ENCODE measurements around the gene PKP2. TPM values are rescaled to one million over a fixed set of nuclear protein-coding genes. Genes with fewer than 3 reads are reported as not detected.

PKP2 gene
- total and polyA plus RNA-seq, 2 of the 13 experiments (the other 11 are each of a cell fraction or from before 2014, with no cell fraction given): 15.1 to 25.3 TPM

DNA sequence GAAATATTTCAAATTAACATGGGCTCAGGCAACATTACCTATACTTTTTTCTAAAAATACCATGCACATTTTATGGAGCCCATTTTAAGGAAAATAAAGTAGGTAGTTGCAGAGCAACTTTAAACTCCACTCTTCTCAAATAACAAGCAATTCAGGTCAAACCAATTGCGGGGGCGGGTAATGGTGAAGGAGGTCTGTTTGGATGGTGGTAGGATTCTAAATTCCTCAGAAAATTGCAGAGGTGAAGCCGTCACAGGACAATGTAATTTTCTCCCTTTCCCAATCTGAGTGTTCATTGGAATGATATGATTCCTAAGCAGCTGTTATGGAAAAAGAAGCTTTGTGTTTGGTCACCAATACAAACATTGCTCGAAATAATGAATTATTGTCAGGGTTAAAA lies 11.6 kb downstream of the PKP2 start:
- POLR2A ChIA-PET: no interaction called here
- Histone ChIP-seq H3K27ac (ENCODE audit: extremely low read length, insufficient read depth, low read length) (no peak overlapping the region), H3K79me2 (ENCODE audit: insufficient read depth, low read length) (peaks cover 46% of the 10 kb centered on the region), H3K9ac (ENCODE audit: insufficient read depth, low read depth, low read length) (no peak overlapping the region), H3K36me3 (replicated peaks in 1 of 2; ENCODE audit: control insufficient read depth in 1 of 2, insufficient read depth in 2 of 2, low read length in 2 of 2) (peaks cover 1 to 16% of the 10 kb centered on the region in 2 experiments; a peak in 2 of 5 replicates), H3K9me3 (ENCODE audit: low read length) (no peaks in the 10 kb centered on the region), H3K4me3 (replicated peaks in 1 of 3; ENCODE audit: insufficient read depth in 1 of 3, low read depth in 2 of 3, low read length in 3 of 3) (no peak overlapping the region), H4K20me1 (ENCODE audit: insufficient read depth, low read length) (peaks cover 4% of the 10 kb centered on the region), H2AFZ (ENCODE audit: low read length) (no peak overlapping the region), H3K4me1 (ENCODE audit: insufficient read depth, low read length) (peaks cover 14% of the 10 kb centered on the region), H3K27me3 (ENCODE audit: control insufficient read depth in 1 of 2, insufficient read depth in 2 of 2, low read length in 2 of 2) (no peaks in the 10 kb centered on the region), H3K4me2 (ENCODE audit: low read depth, low read length) (no peak overlapping the region)
- DNase-seq (ENCODE audit: low spot score): no peak
- no TSS peak for BruUV-seq (replicated peaks)
- intact Hi-C loops (cut with micrococcal nuclease; ENCODE audit: unreplicated experiment) (no loop called here), in situ Hi-C loops (cut with HindIII; ENCODE audit: extremely low pct_ligation_motif_present, low pct_unique_long_range_greater_than_20kb) (no loop called here)
- WGBS (ENCODE audit: low lambda C conversion rate): 93% methylated on average over 4 of the region's 4 CpGs
- CTCF ChIA-PET (ENCODE audit: low intra/inter-chr PET ratio, low total read pairs): no interaction called here
- FAIRE-seq: no peak
- no peak for ATAC-seq
- TF ChIP-seq, protein P1, sequence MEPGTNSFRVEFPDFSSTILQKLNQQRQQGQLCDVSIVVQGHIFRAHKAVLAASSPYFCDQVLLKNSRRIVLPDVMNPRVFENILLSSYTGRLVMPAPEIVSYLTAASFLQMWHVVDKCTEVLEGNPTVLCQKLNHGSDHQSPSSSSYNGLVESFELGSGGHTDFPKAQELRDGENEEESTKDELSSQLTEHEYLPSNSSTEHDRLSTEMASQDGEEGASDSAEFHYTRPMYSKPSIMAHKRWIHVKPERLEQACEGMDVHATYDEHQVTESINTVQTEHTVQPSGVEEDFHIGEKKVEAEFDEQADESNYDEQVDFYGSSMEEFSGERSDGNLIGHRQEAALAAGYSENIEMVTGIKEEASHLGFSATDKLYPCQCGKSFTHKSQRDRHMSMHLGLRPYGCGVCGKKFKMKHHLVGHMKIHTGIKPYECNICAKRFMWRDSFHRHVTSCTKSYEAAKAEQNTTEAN (CRISPR knock-in tag; conservative IDR thresholded peaks at IDR 0.05): no peak
- TF ChIP-seq ZNF274 (CRISPR knock-in tag; IDR thresholded peaks at IDR 0.05) (no peak), ZNF354B (CRISPR knock-in tag; IDR thresholded peaks at IDR 0.05) (no peak), ZNF224 (CRISPR knock-in tag; IDR thresholded peaks at IDR 0.05) (no peak), ZNF329 (CRISPR knock-in tag; IDR thresholded peaks at IDR 0.05; ENCODE audit: low read depth) (no peak), NCOA2 (CRISPR knock-in tag; IDR thresholded peaks at IDR 0.05) (no peak)
- TF ChIP-seq, protein P2, sequence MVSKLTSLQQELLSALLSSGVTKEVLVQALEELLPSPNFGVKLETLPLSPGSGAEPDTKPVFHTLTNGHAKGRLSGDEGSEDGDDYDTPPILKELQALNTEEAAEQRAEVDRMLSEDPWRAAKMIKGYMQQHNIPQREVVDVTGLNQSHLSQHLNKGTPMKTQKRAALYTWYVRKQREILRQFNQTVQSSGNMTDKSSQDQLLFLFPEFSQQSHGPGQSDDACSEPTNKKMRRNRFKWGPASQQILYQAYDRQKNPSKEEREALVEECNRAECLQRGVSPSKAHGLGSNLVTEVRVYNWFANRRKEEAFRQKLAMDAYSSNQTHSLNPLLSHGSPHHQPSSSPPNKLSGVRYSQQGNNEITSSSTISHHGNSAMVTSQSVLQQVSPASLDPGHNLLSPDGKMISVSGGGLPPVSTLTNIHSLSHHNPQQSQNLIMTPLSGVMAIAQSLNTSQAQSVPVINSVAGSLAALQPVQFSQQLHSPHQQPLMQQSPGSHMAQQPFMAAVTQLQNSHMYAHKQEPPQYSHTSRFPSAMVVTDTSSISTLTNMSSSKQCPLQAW (CRISPR knock-in tag; IDR thresholded peaks at IDR 0.05): no peak
- TF ChIP-seq, protein P3, sequence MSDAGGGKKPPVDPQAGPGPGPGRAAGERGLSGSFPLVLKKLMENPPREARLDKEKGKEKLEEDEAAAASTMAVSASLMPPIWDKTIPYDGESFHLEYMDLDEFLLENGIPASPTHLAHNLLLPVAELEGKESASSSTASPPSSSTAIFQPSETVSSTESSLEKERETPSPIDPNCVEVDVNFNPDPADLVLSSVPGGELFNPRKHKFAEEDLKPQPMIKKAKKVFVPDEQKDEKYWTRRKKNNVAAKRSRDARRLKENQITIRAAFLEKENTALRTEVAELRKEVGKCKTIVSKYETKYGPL (CRISPR knock-in tag; IDR thresholded peaks at IDR 0.05): no peak
